ENCODE results near the gene IDI1. TPM values are rescaled to one million over a fixed set of nuclear protein-coding genes. Genes with fewer than 3 reads are reported as not detected.

The IDI1 gene
- total and polyA plus RNA-seq, 11 donors: 9.1 to 44.8 (median 18.4) TPM

GRCh38 chr10:1083581-1083980 is 34.7 kb upstream of the IDI1 start:
- ATAC-seq (no peak), DNase-seq (no peak)
- Histone ChIP-seq H3K27ac (no peak overlapping the region), H3K36me3 (peaks cover 6 to 100% (median 98%) of the 10 kb centered on the region in 9 donors), H3K9me3 (no peaks in the 10 kb centered on the region), H3K27me3 (no peaks in the 10 kb centered on the region), H3K4me3 (no peak overlapping the region), H3K4me1 (no peaks in the 10 kb centered on the region)
- TF ChIP-seq POLR2A (IDR thresholded peaks at IDR 0.05): no peak
- no peak for TF ChIP-seq CTCF (IDR thresholded peaks at IDR 0.05)
- WGBS, 4 donors: 92 to 95% (median 94%) methylated on average over 17 of the region's 17 CpGs
- intact Hi-C loops (cut with DNase I): no loop called here

GRCh38 chr10:1078668-1079067 is 29.7 kb upstream of the IDI1 start:
- TF ChIP-seq CTCF (IDR thresholded peaks at IDR 0.05) (no peak), POLR2A (IDR thresholded peaks at IDR 0.05) (no peak)
- Histone ChIP-seq H3K9me3 (no peaks in the 10 kb centered on the region), H3K27ac (no peak overlapping the region), H3K4me3 (no peak overlapping the region), H3K27me3 (no peaks in the 10 kb centered on the region), H3K36me3 (peaks cover 0 to 97% (median 82%) of the 10 kb centered on the region in 9 donors), H3K4me1 (peaks cover 0 to 5% (median 0%) of the 10 kb centered on the region in 12 donors)
- intact Hi-C loops (cut with DNase I): no loop called here
- ATAC-seq: no peak
- no peak for DNase-seq

DNA sequence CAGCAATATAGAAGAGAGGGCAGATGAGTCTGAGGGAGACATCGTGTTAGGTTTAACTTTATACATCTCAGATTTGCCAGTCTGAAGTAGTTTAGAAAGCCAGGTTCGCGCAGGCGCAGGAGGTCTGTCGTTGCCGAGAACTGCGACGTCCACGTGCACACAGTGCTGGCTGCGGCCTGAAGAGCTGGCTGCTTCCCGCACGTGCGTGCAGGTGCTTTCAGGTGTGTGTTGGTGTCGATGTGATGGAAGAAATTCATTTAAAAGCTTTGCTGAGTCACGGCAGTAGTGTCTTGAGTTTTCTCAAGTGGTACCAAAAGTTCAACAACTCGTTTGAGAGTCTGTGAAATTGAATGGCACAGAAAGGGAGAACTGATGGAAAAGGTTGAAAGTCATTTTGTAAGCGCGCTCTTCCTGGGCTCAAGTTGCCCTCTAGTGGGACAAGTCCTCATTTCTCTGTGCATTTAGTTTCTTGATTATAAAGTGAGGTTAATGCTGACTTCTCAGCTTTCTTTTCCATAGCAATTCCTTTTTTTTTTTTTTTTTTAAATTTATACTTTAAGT is 25.9 kb upstream of the IDI1 start:
- no peak overlapping the region for H3K4me3 ChIP-seq
- TF ChIP-seq POLR2A (IDR thresholded peaks at IDR 0.05): no peak
- TF ChIP-seq CTCF (IDR thresholded peaks at IDR 0.05): peak in 5 of 12 donors; percentile 12 to 27 (median 25)
- H3K27ac ChIP-seq: no peak overlapping the region
- DNase-seq (no peak), ATAC-seq (peak in 2 of 4 donors; percentile 20 to 27)
- peaks cover 0 to 19% (median 1%) of the 10 kb centered on the region in 12 donors for H3K4me1 ChIP-seq
- intact Hi-C loops (cut with DNase I): no loop called here
- H3K9me3 ChIP-seq: no peaks in the 10 kb centered on the region
- whole genome bisulfite sequencing, 4 donors: 85 to 90% (median 88%) methylated on average over 18 of the region's 18 CpGs
- no peaks in the 10 kb centered on the region for H3K27me3 ChIP-seq
- peaks cover 0 to 76% (median 64%) of the 10 kb centered on the region in 9 donors for H3K36me3 ChIP-seq

- peak in 3 of 4 donors; percentile 16 to 26 (median 21) for ATAC-seq
- Histone ChIP-seq H3K27me3 (no peaks in the 10 kb centered on the region), H3K27ac (no peak overlapping the region), H3K4me1 (peaks cover 0 to 19% (median 2%) of the 10 kb centered on the region in 12 donors), H3K9me3 (no peaks in the 10 kb centered on the region), H3K36me3 (peaks cover 0 to 70% (median 58%) of the 10 kb centered on the region in 9 donors), H3K4me3 (no peak overlapping the region)
- DNase-seq: no peak
- intact Hi-C loops (cut with DNase I): no loop called here
- 87 to 89% (median 89%) methylated on average over 24 of the region's 24 CpGs for WGBS, 4 donors
- TF ChIP-seq POLR2A (IDR thresholded peaks at IDR 0.05) (no peak), CTCF (IDR thresholded peaks at IDR 0.05) (no peak)
Measured at GRCh38 chr10:1074052-1074747, 25.3 kb upstream of the IDI1 start.
